AG04450 (cell line): ENCODE results near the gene KIAA1217. TPM values are rescaled to one million over a fixed set of nuclear protein-coding genes. Genes with fewer than 3 reads are reported as not detected.

ENCODE experiments used
- CTCF ChIA-PET: fragments of 300-600, 350-600 bp; formaldehyde crosslinking; extraction: SDS; loops from one replicate; lab custom pipeline; 2022; ENCODE audit warnings: antibody characterized with exemption, inconsistent platforms; lab: Charles Lee
- POLR2A ChIA-PET: fragments of 350-600 bp; formaldehyde crosslinking; extraction: SDS; loops from one replicate; lab custom pipeline; 2021; ENCODE audit warnings: antibody characterized with exemption, inconsistent platforms; lab: Yijun Ruan, JAX
- DNase-seq: peaks from one replicate; pipeline ENCODE4 v3.0.0-alpha.2; 2011; ENCODE audit warnings: low read depth, low spot score
- H3K27ac ChIP-seq: one replicate; pipeline ENCODE4 v1.5.1; 2012; ENCODE audit warnings: low read depth, low read length, control low read depth
- H3K27me3 ChIP-seq: one replicate; pipeline ENCODE4 v1.6.0; 2012; ENCODE audit warnings: low read length; ENCODE audit not compliant: control insufficient read depth, insufficient read depth
- H3K4me3 ChIP-seq: 2 replicates; pipeline ENCODE4 v1.5.1; 2011; ENCODE audit warnings: mild to moderate bottlenecking, low read depth, low read length, control low read depth
- H3K9me3 ChIP-seq: 2 replicates; pipeline ENCODE4 v1.5.1; 2012; ENCODE audit warnings: low read length; ENCODE audit not compliant: control insufficient read depth, insufficient read depth
- CTCF ChIP-seq: IDR thresholded peaks from 2 replicates; pipeline ENCODE4 v1.5.1; 2011; ENCODE audit warnings: low read depth, low read length, control low read depth, inconsistent platforms
- polyA plus RNA-seq: library from polyadenylated mRNA; depleted of rRNA; stranded (reverse); fragments of >200 nt; gene quantifications from 2 replicates; pipeline ENCODE4 v1.2.3, GENCODE V29; 2011

KIAA1217 gene
- polyA plus RNA-seq, 1 experiment = 5.4 TPM

- Histone ChIP-seq H3K4me3 (no peak overlapping the region), H3K9me3 (no peaks in the 10 kb centered on the region), H3K27me3 (no peaks in the 10 kb centered on the region), H3K27ac (no peak overlapping the region)
- ChIA-PET POLR2A (no interaction called here), CTCF (no interaction called here)
- DNase-seq = no peak
- TF ChIP-seq CTCF = no peak
Measured at GRCh38 chr10:24170199-24170598, 38.7 kb upstream of the KIAA1217 start.

GRCh38 chr10:24172909-24173308 lies 36.0 kb upstream of the KIAA1217 start:
- ChIA-PET POLR2A (no interaction called here), CTCF (interaction anchor here (1.1 kb wide), 1 partner anchor 178 kb away, joined by 5 read pairs; no protein-coding TSS in a partner anchor)
- Histone ChIP-seq H3K27ac (no peak overlapping the region), H3K27me3 (no peaks in the 10 kb centered on the region), H3K4me3 (no peak overlapping the region), H3K9me3 (peaks cover 7% of the 10 kb centered on the region; the same call in 1 of the 2 replicates)
- no peak for DNase-seq
- no peak for TF ChIP-seq CTCF

GRCh38 chr10:24174014-24174413 lies 34.9 kb upstream of the KIAA1217 start:
- H3K27ac ChIP-seq = no peak overlapping the region
- H3K27me3 ChIP-seq = no peaks in the 10 kb centered on the region
- no peak overlapping the region for H3K4me3 ChIP-seq
- peaks cover 7% of the 10 kb centered on the region; the same call in 1 of the 2 replicates for H3K9me3 ChIP-seq
- POLR2A ChIA-PET = no interaction called here
- no peak for TF ChIP-seq CTCF
- CTCF ChIA-PET = interaction anchor here (1.1 kb wide), 1 partner anchor 179 kb away, joined by 5 read pairs; no protein-coding TSS in a partner anchor
- DNase-seq = no peak

- CTCF ChIA-PET = no interaction called here
Measured at GRCh38 chr10:24176658-24177057, 32.3 kb upstream of the KIAA1217 start.

GRCh38 chr10:24177636-24178035 lies 31.3 kb upstream of the KIAA1217 start:
- Histone ChIP-seq H3K9me3 (peaks cover 7% of the 10 kb centered on the region; the same call in 1 of the 2 replicates), H3K27ac (no peak overlapping the region), H3K27me3 (no peaks in the 10 kb centered on the region), H3K4me3 (no peak overlapping the region)
- POLR2A ChIA-PET = no interaction called here
- DNase-seq = no peak
- CTCF ChIA-PET = no interaction called here
- TF ChIP-seq CTCF = no peak

More at GRCh38 chr10:24176658-24177057, 32.3 kb upstream of the KIAA1217 start:
- Histone ChIP-seq H3K9me3 (peaks cover 7% of the 10 kb centered on the region; the same call in 1 of the 2 replicates), H3K27me3 (no peaks in the 10 kb centered on the region), H3K4me3 (no peak overlapping the region), H3K27ac (no peak overlapping the region)
- TF ChIP-seq CTCF = no peak
- no peak for DNase-seq
- POLR2A ChIA-PET = no interaction called here
